ENCODE measurements around the gene PER2.
"Not testable (repeated sequence)": the region's sequence is repeated elsewhere in the genome, so short reads cannot be mapped to it uniquely, and the experiment has no call there.

Gene PER2

GRCh38 chr2:238287737-238288649, at the start of gene PER2:
Gene PER2 (minus strand): TSS chr2:238288610. CDS start chr2:238277936, 10,674 bp downstream.
- FAIRE-seq (no peak), DNase-seq (ENCODE audit: insufficient read length, low spot score) (peak; percentile 57)

- no peak for FAIRE-seq
- DNase-seq (ENCODE audit: insufficient read length, low spot score) = no peak
Measured at GRCh38 chr2:238337846-238338245, 49.4 kb upstream of the PER2 start.

GRCh38 chr2:238336793-238337444, 48.5 kb upstream of the PER2 start:
- FAIRE-seq = no peak
- no peak for DNase-seq (ENCODE audit: insufficient read length, low spot score)

GRCh38 chr2:238336151-238336550, 47.7 kb upstream of the PER2 start:
- DNase-seq (ENCODE audit: insufficient read length, low spot score) (no peak), FAIRE-seq (no peak)

- FAIRE-seq; DNase-seq (ENCODE audit: insufficient read length, low spot score): not testable (repeated sequence)
Measured at GRCh38 chr2:238335591-238335990, 47.2 kb upstream of the PER2 start.

- FAIRE-seq = no peak
- DNase-seq (ENCODE audit: insufficient read length, low spot score) = no peak
Measured at GRCh38 chr2:238334885-238335284, 46.5 kb upstream of the PER2 start.

GRCh38 chr2:238331916-238332315, 43.5 kb upstream of the PER2 start:
- DNase-seq (ENCODE audit: insufficient read length, low spot score) (no peak), FAIRE-seq (no peak)

GRCh38 chr2:238330391-238330790, 42.0 kb upstream of the PER2 start:
- DNase-seq (ENCODE audit: insufficient read length, low spot score) (no peak), FAIRE-seq (no peak)

- FAIRE-seq (no peak), DNase-seq (ENCODE audit: insufficient read length, low spot score) (no peak)
Measured at GRCh38 chr2:238327751-238328150, 39.3 kb upstream of the PER2 start.

- DNase-seq (ENCODE audit: insufficient read length, low spot score) (no peak), FAIRE-seq (no peak)
Measured at GRCh38 chr2:238326801-238327365, 38.5 kb upstream of the PER2 start.

- no peak for FAIRE-seq
- DNase-seq (ENCODE audit: insufficient read length, low spot score) = no peak
Measured at GRCh38 chr2:238325694-238326093, 37.3 kb upstream of the PER2 start.

GRCh38 chr2:238324248-238324647, 35.8 kb upstream of the PER2 start:
- FAIRE-seq; DNase-seq (ENCODE audit: insufficient read length, low spot score): not testable (repeated sequence)

GRCh38 chr2:238322001-238322411, 33.6 kb upstream of the PER2 start:
- FAIRE-seq (peak; percentile 13), DNase-seq (ENCODE audit: insufficient read length, low spot score) (no peak)

GRCh38 chr2:238321467-238321866, 33.1 kb upstream of the PER2 start:
- no peak for FAIRE-seq
- no peak for DNase-seq (ENCODE audit: insufficient read length, low spot score)

GRCh38 chr2:238320648-238321281, 32.4 kb upstream of the PER2 start:
- FAIRE-seq (no peak), DNase-seq (ENCODE audit: insufficient read length, low spot score) (peak; percentile 15)

GRCh38 chr2:238320246-238320647, 31.8 kb upstream of the PER2 start, which contains the start of gene TRAF3IP1:
Gene TRAF3IP1 (plus strand): TSS chr2:238320518. CDS start chr2:238320663, 145 bp downstream.
- DNase-seq (ENCODE audit: insufficient read length, low spot score) (peak; percentile 95), FAIRE-seq (peak; percentile 94)

GRCh38 chr2:238315031-238315595, 26.7 kb upstream of the PER2 start:
- FAIRE-seq = no peak
- DNase-seq (ENCODE audit: insufficient read length, low spot score) = no peak

GRCh38 chr2:238314576-238314975, 26.2 kb upstream of the PER2 start:
- no peak for FAIRE-seq
- no peak for DNase-seq (ENCODE audit: insufficient read length, low spot score)

GRCh38 chr2:238313991-238314350, 25.6 kb upstream of the PER2 start:
- DNase-seq (ENCODE audit: insufficient read length, low spot score) = no peak
- no peak for FAIRE-seq

- FAIRE-seq (no peak), DNase-seq (ENCODE audit: insufficient read length, low spot score) (no peak)
Measured at GRCh38 chr2:238313289-238313990, 25.0 kb upstream of the PER2 start.

All from HTR-8/SVneo (cell line).